GM19239 (cell line): ENCODE results near the gene DUOXA2.
"Not testable (repeated sequence)": the region's sequence is repeated elsewhere in the genome, so short reads cannot be mapped to it uniquely, and the experiment has no call there.

ENCODE experiments used
- DNase-seq: peaks from one replicate; pipeline ENCODE4 v3.0.0; 2011; ENCODE audit warnings: low spot score; ENCODE audit not compliant: insufficient read length
- FAIRE-seq: peaks from 2 replicates; lab custom pipeline; 2011; peaks lifted over from hg19 to GRCh38; lab: Jason Lieb, UNC

DUOXA2 gene

DNA sequence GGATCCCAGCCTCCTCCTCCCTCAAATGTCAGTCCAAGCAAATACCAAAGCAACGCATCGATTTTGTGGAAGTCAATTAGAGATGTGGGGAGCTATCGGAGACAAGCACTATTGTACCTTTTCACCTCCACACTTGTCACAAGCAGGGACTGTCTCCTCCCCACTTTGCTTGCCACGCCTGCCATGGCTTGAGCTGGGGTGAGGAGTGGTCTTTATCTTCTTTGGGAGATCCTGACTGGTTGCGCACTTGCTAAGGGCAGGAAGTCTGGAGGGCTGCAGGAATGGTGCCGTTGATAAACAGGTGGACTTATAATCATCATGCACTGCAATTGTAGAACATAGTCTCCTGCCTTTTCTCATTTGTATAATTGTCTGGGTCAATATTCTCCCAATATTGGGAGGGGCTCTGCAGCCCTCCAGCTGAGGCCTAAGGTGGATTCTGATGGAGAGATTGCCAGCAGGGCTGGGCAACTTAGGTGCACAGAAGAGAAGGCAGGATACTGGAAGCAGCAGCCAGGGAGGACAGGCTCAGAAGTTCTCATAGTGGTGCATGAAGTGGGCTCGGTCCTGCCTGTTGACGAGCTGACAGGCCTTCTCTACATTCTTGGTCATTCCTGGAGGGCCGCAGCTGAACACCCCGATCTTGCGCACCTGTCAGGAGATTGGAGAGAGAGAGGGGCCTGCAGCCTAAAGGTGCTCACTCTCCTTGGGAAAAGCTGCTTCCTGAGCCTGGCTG, 20.3 kb upstream of the DUOXA2 start:
- no peak for FAIRE-seq
- DNase-seq: no peak

DNA sequence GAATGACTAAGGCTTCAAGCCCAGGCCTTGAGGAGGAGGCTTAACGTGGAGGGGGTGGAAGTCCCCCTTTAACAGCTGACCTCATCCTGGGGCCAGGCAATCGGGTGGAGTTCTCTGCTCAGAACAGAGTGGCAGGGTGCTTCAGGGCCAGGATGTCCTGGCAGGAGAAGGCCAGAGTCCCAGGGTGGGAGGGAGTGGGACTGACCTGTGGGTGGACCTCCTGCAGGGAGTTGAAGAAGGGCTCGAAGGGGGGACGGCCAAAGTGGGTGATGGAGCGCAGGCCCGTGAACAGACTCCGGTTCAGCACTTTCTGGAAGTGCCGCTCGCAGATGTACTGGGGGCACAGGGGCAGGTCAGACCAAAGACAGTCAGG, 19.8 kb upstream of the DUOXA2 start:
- DNase-seq: no peak
- no peak for FAIRE-seq

DNA sequence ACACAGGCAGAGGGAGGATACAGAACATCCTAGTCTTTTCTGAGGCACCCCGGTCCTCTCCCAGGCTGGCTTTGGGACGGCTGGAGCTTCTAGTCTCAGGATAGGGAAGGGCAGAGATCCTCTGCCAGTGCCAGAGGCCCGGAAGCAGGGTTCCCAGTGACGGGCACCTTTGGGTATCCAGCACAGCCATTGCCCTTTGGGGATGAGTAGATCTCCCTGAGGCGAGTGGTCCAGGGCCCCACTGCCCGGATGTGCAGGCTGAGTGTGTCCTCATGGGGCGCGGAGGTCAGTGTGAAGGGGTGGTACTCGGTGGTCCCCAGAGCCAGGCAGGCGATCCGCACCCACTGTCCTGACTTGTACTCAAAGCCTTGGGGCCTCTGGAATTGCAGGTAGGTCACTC, 18.5 kb upstream of the DUOXA2 start:
- FAIRE-seq: no peak
- no peak for DNase-seq

DNA sequence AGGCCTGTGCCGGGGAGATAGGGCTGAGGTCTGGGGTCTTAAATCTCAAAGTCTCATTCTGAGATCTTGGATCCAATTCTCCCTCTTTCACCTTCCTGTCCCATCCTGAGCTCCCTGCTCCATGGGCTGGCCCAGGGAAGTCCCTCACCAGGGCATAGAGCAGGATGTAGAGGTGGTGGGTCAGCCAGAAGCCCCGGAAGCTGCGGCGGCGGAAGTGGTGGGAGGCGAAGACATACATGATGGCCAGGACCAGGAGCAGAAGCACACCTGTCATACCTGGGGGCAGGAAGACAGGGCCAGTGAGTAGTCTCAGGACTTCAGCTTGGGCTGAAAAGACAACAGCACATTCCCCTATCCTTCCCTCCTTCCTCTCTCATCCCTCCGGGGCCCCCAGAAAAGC, 16.7 kb upstream of the DUOXA2 start:
- FAIRE-seq (no peak), DNase-seq (no peak)

DNA sequence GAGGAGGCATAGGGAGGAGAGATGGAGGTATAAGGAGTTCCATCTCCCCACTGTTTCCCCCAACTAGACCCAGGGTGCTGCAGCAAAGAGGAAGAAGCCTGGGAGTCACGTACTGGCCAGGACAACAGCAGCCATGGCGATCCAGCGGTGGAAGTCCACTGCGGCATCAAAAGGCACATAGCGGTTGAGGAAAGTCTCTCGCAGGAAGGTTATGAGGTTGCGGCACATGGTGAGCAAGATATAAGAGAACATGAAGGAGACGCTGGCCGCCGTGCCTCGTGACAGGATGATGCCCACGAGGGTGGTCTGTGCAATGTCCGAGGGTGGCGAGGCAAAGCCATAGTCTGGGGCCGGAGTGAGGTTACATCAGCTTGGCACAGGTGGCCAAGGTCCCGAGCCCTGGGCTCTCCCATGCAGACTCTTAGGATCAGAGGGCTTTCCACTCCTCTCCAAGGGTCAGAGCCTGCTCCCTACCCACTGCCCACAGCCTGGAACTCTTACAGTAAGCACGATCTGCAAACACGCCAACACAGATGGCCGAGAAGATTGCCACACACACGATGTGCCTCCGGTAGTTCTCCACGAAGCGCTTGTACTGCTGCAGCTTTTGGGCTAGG, 14.5 kb upstream of the DUOXA2 start:
- DNase-seq (no peak), FAIRE-seq (no peak)

DNA sequence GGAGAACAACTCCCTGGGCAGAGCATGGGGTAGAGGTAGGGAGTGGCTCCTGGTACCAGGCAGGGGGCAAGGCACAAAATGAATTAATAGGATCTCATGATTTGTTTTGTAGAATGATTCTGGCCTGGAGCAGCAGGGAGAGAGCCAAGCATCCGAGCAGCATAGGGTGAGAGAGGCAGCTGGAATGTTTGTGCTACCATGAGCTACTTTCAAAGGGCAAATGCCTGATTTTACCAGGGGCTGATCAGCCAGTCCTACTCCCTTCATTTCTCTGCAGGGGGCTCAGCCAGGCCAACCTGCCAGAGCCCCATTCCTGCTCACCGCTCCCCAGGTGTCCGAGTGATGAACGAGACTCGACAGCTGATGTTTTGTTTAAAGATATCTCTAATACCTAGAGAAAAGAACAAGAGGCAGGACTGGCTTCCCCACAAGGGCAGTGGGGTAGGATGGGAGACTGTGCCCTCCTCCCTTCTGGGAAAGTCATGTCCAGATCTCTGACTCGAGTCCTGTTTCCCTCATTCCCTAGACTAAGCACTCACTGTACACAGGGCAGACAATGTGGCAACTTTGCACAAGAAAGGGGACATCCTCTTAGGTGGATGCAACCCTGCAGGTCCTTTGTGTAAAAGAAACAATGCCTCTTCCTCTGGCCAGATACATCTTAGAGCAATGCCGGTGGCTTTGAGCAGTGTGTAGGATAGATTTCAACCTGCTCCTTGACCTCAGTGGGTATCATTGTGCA, 13.1 kb upstream of the DUOXA2 start:
- DNase-seq (no peak), FAIRE-seq (no peak)

DNA sequence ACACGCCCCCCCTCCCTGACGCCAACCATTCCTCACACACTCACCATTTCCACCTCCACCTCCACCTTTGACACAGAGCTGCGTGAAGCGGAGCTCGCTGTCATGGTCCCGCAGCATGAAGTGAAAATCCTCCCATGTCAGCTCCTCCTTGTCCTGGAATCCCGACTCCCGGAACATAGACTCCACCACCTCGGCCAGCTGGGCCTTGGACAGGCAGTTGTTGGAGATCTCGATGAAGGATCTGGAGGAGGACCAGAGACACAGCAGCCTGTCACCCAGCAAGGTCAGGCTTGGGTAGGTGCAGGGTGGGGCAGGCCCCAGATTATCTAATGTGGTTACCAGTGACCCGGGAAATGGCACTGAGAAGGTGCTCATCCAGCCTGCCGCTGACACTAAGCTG, 12.4 kb upstream of the DUOXA2 start:
- no peak for FAIRE-seq
- no peak for DNase-seq

DNA sequence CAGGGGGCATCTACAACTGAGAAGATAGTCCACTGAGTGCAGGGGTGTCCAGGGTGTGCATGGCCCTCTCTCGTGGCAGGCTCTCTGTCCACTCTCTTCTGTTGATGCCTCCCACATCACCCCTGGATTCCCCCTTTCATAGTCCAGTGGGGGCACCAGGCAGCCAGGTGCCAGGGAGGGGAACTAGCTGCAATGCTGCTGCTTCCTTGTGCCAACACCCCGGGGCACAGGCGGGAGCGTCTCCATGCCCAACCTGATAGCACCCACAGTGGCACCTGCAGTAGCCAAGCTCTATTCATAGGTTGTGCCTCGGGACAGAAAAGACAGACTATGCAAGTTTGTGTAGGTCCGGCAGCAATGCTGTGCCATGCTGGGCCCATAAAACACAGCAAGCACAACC, 11.9 kb upstream of the DUOXA2 start:
- FAIRE-seq: no peak
- no peak for DNase-seq

DNA sequence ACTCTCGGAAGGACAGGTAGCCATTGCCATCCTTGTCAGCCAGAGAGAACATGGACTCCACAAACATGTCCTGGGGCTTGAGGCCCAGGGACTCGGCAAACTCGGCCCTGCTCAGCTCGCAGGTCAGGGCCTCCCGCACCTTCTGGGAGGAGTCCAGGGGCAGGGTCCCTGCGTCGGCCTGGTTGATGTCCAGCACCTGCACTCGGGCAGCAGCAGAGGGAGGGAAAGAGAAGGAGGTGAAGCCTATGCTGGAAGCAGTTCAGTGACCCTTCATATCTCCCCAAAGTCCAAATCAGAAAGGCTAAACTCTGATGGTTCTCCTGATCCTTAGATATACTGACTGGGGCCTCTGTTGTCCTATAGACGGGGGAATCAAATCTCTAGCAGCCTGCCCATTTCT, 10.0 kb upstream of the DUOXA2 start:
- not testable (repeated sequence) for DNase-seq, FAIRE-seq

DNA sequence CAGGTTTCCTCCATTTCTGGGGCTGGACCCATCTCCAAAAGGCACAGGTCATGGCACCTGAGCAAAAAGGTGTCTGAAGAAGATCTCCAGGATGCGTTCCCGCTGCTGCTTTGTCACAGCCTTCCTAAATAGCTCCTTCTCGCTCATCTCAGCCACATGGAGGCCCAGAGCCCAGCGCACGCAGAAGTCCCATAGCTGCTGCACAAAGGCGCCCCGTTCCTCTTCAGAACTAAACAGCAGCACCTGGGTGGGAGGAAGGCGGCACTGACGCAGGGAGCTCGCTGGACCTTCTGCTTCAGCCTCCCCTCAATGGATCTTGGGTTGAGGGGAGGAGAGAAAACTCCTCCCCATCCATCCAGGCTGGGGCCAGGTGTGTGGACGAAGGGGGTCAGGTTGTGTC, 8.5 kb upstream of the DUOXA2 start:
- no peak for FAIRE-seq
- no peak for DNase-seq

DNA sequence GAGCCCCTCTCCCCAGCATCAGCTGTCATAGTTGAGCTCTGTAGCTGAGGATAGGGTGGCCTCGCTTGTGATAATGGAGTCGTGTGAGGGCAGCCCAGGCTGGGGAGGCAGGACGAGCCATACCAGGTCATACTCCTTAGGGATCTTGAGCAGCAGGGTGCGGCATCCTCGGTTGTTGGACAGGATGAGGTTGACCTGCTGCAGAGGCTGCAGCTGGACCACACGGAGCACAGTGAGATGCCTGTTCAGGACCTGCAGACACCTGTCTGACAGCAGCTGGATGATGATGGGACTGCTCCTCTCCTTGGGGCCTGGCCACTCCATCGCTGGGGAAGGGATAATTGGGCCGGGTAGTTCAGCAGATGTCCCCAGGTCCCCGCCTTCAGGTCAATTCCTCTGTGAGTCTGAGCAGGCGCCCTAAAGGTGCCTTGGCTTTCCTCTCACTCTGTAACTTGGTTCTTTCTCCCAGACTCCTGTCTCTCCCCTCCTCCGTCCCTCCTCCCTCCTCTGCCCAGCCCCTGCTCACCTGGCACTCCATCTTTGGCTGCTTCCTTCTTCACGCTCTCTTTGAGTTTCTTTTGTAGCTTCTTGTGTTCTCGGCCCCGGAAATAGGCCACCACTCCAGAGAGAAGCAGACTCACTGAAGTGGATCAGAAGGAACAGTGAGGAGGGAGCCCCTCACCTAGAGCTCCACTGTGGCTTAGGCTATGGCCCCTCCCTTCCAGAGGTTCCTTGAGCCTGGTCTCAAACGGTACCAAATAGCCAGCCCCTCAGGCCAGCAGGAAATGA, 7.9 kb upstream of the DUOXA2 start:
- FAIRE-seq (no peak), DNase-seq (no peak)

DNA sequence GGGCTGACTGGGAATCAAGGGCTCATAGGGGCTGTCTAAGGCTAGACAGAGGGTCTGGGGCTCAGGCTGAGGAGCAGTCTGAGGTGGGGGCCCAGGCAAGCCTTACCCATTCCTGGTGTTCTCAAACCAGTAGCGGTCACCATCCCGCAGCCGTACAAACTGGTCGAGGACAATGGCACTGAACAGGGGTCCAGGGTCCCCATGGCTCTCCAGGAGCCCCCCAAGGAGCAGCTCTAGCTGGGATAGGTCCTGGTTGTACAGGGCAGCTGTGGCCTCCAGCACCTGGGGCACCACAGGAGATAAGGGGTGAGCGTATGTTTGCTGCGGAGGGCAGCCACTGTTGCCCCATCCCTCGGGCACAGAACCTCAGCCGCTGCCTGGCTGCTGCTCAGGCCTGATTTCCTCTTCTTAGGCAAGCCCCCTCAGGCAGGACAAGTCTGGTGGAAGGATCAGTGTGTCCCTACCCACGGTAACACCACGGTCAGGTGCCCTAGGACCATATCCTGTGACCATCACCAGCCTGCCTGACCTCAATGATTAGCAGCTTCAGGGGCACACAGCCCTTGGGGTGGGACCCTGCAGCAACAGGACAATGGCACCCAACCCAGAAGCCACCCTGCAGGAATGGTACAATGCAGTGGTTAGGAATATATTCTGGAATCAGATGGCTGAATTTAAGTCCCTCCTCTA, 6.0 kb upstream of the DUOXA2 start:
- DNase-seq (no peak), FAIRE-seq (no peak)

DNA sequence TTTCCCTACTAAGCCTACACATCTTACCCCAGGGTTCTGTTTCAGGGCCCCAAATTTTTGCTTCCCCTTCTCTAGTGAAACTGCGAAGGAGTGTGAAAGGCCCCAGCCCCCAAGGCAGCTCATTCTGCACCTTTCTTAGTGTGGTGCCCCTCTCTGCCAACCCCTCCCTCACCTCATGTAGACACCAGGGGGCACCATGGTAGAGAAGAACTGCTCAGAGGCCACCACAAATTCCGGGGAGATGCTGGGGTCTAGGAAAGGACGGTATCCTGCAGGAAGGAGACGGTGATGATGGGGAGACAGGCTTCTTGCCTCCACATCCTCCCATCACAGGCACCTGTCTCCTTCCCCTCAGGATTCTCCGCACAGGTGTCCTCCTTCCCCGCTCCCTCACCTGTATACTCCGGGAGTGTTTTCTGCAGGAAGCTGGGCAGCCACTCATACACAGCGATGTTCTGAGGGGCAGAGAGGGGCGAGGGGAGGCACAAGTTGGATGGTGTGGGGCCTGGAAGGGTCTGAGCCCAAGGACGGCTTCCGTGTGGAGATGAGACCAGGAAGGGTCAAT, 3.8 kb upstream of the DUOXA2 start:
- DNase-seq: no peak
- no peak for FAIRE-seq

DNA sequence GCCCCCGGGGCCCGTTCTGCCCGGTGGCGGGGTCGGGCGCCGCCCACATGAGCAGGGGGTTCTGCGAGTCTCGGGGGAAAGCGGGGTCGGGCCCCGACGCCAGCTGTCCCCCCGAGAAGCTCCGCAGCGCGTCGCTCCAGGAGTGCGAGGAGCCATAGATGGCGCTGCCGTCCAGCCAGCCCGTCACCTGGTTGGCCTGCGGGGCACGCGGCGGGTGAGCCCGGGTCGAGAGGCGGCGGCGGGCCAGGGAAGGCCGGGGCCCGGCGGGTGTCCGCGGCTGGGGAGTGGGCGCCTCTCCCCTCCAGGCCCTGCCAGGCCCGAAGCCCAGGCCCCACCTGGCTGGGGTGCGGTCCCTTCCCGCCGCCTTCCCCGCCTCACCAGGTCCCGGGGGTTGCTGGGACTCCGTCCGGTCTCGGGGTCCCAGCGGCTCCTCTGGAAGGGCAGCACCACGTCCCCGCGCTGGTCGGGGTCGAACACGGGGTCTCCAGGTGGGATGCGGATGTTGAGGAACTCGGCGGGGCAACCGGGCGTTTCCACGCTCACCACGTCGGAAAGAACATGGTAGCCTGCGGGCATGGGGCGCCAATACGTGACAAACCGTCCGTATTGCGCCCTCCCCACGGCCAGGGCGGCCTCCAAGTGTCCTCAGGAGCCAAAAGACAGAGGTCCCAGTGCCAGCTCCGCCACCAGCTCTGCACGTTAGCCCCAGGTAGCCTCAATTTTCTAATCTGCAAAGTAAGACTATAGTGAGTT, 2.6 kb upstream of the DUOXA2 start:
- no peak for FAIRE-seq
- DNase-seq: no peak

DNA sequence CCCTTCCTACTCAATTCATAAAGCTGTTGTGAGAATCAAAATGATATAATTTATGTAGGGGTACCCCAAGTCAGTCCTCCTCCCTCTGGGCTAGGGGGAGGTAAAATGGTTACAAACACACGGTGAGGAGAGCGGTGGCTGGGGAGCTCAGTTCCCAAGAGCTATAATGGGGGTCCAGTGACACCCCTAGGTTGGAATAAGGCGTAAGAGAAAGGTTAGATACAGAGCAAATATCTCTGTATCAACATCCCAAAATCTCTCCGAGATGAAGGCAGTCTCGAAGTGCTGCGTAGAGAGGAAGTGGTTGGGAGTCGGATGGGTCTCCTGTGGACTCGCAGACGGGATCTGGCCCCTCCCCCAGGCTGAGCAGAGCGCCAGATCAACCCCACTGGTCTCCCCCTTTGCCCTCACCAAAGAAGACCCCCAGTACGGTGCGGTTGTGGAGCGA, 2.0 kb upstream of the DUOXA2 start:
- DNase-seq (no peak), FAIRE-seq (no peak)

DNA sequence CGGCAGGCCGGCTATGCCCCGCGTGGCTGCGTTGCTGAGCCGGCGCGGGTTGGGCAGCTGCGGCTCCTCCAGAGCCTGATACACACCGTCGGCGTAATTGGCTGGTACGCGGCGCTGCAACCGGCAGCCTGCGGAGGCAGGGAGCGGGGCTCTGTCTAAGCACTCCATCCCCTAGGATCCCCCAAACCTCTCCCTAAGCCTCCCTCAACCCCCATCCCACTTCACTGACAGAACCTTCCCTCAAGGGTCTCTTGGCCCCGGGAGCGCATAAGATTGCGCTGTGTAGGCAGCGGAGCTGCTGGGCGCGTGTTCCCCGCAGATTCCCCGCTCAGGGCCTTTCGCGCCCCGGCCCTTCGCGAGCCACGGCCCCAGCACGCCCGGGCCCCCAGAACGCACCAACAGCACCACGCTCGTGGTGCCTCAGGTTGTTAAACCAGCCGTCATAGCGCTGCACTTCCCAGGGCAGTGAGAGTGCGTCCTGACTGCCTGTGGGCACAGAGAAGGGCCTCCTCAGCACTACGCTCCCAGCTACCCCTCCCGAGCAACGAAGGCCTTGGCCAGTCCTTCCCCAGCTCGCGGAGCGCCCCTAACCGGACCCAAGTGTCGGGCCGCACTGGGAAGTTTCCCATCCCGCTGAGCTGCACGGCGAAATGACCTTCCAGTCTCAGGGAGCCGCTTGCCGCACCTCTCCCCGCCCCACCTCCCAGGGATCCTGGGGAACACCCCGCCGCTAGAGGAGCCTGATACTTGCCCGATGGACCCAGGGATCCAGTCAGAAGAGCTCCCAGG, 1.3 kb upstream of the DUOXA2 start:
- no peak for DNase-seq
- no peak for FAIRE-seq

DNA sequence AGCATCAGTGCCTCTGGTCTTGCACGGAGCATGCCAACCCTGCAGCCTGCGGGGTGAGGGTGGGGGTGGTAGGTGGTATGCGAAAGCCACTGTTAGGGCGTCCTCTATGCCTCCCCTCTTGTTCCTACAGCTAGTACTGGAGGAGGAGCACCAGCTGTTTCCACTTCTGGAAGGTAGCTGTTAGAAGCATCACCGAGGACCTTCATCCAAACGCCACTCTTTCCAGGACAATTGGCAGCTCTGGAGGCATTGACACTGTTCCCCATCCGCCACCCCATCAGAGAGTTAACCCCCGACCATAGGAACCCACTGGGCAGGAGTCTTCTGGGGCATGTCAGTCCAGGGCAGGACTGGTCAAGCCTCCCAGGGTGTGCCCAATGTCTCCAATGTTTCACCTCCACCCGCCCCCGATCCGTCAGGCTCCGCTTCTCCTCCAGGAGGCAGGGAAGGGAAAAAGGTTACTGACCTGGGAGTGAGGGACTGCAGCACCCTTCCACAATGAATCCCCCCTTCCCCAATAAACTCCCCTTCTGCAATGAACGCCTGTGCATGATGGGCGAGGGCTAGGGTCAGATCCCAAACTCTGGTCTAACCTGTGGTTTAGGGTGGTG, 641 bp upstream of the DUOXA2 start:
- DNase-seq (no peak), FAIRE-seq (no peak)

DNA sequence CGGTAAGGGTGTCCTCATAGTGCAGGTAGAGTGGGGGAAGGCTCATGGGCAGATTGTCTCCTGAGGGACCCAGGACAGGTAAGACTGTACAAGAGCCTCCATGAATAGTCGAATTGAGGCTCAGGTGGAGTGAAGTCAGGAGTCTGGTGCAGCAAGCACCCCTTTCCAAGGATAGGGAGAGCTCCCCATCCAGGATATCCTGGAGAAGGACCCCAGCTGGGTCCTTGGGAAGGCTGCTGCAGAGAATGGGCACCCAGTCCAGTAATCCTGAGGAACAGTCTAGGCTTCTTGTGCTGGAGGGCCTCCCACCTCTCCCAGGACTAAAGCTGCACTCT, 592 bp downstream of the DUOXA2 start:
- DNase-seq: no peak
- no peak for FAIRE-seq
